ENCODE results near the gene AGAP1.

Gene AGAP1

DNA sequence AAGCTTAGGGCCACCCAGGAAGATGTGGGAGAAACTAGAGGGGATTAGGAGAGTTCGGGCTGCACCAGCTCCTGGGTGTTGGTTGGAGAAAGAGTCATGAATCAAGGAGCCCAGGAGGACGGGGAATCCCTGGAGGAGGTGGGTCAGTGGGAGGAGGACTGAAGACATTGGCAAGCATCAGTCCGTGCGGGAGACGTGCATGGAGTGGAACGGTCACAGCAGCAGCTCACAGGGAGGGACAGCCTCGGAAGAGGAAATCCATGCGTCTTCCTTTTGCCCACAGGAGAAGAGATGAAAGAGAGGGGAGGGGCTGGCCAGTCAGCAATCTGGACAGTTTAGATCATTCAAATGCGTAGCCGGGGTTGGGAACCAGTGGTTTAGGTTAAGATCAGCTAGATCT lies 495.7 kb downstream of the AGAP1 start:
- TF ChIP-seq CTCF (IDR thresholded peaks at IDR 0.05; ENCODE audit: control extremely low read depth, extremely low read depth, low read depth, missing control alignments), result no peak
- CTCF ChIA-PET, result interaction anchor here (1.9 kb wide), 1 partner anchor 33 kb away, joined by 4 read pairs; no protein-coding TSS in a partner anchor
- POLR2A ChIA-PET, result no interaction called here
- no peak for DNase-seq (ENCODE audit: extremely low spot score)

- no peak for DNase-seq (ENCODE audit: extremely low spot score)
- ChIA-PET CTCF (interaction anchor here (1.9 kb wide), 1 partner anchor 33 kb away, joined by 4 read pairs; no protein-coding TSS in a partner anchor), POLR2A (no interaction called here)
- no peak for TF ChIP-seq CTCF (IDR thresholded peaks at IDR 0.05; ENCODE audit: control extremely low read depth, extremely low read depth, low read depth, missing control alignments)
These were observed 496.5 kb downstream of the AGAP1 start for GRCh38 chr2:235990344-235990743.

GRCh38 chr2:235992024-235992423 lies 498.2 kb downstream of the AGAP1 start:
- TF ChIP-seq CTCF (IDR thresholded peaks at IDR 0.05; ENCODE audit: control extremely low read depth, extremely low read depth, low read depth, missing control alignments), result no peak
- ChIA-PET POLR2A (no interaction called here), CTCF (no interaction called here)
- no peak for DNase-seq (ENCODE audit: extremely low spot score)

GRCh38 chr2:235996419-235996818 lies 502.6 kb downstream of the AGAP1 start:
- POLR2A ChIA-PET, result no interaction called here
- no peak for DNase-seq (ENCODE audit: extremely low spot score)
- CTCF ChIA-PET, result no interaction called here
- TF ChIP-seq CTCF (IDR thresholded peaks at IDR 0.05; ENCODE audit: control extremely low read depth, extremely low read depth, low read depth, missing control alignments), result no peak

DNA sequence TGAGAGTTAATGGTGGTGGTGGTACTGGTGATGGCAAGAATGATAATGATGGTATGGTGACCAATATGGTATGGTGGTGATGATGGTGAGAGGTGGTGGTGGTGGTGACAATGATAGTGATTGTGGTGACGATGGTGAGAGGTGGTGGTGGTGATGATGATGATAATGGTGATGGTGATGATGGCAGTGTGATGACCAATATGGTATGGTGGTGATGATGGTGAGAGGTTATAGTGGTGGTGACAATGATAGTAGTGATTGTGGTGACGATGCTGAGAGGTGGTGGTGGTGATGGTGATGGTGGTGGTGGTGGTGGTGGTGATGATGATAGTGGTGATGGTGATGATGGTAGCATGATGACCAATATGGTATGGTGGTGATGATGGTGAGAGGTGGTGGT lies 505.2 kb downstream of the AGAP1 start:
- ChIA-PET CTCF (no interaction called here), POLR2A (no interaction called here)
- no peak for DNase-seq (ENCODE audit: extremely low spot score)
- TF ChIP-seq CTCF (IDR thresholded peaks at IDR 0.05; ENCODE audit: control extremely low read depth, extremely low read depth, low read depth, missing control alignments), result no peak

DNA sequence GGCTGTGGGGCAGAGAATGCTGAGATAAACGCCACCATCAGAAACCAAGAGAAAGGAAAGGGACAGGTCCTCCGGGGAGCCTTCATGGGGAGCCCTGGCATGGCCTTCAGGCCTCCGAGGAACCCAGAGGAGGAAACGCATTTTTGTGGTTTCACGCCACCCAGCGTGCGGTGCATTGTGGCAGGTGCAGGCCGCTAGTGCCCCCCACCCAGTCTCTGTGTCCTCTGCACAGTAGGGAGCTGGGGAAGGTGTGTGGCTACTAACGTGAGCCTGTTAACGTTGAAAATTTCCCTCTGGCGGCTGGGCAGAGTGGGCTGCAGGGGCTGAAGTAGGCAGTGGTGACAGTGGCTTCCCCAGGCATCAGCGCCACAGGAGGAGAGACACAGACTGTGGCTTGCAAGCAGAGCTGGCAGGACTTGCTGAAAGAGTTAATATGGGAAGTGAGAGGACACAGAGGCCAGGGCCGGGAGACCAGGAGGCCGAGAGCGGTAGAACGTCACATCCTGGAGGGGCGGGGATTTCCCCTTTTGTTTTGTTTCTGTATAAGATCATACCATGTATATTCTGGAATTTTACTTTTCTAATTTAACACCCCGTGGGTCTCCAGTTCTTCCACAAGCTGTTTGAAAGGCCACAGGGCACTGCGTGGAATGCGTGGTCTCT lies 507.5 kb downstream of the AGAP1 start:
- CTCF ChIA-PET, result no interaction called here
- DNase-seq (ENCODE audit: extremely low spot score), result no peak
- POLR2A ChIA-PET, result no interaction called here
- no peak for TF ChIP-seq CTCF (IDR thresholded peaks at IDR 0.05; ENCODE audit: control extremely low read depth, extremely low read depth, low read depth, missing control alignments)

Measured in GM10248 (cell line).